Fibroblast of upper back skin (primary cell): ENCODE data around the gene TMEM145.

Source experiments
- DNase-seq: peaks from one replicate; pipeline ENCODE4 v3.0.0-alpha.2; 2013

The TMEM145 gene

GRCh38 chr19:42290136-42290522, 23.0 kb upstream of the TMEM145 start:
- DNase-seq = no peak

GRCh38 chr19:42290523-42291434, 22.3 kb upstream of the TMEM145 start:
- no peak for DNase-seq

- DNase-seq = no peak
Observed at GRCh38 chr19:42291435-42291810, 21.7 kb upstream of the TMEM145 start.

GRCh38 chr19:42292042-42292960, 20.8 kb upstream of the TMEM145 start:
- no peak for DNase-seq

- no peak for DNase-seq
Observed at GRCh38 chr19:42292963-42293362, 20.1 kb upstream of the TMEM145 start.

GRCh38 chr19:42293540-42293939, 19.6 kb upstream of the TMEM145 start:
- DNase-seq = no peak

- no peak for DNase-seq
Observed at GRCh38 chr19:42293948-42294347, 19.2 kb upstream of the TMEM145 start.

- DNase-seq = no peak
Observed at GRCh38 chr19:42294471-42295137, 18.5 kb upstream of the TMEM145 start.

- DNase-seq = no peak
Observed at GRCh38 chr19:42295342-42295741, 17.8 kb upstream of the TMEM145 start.

- DNase-seq = peak; percentile 59
Observed at GRCh38 chr19:42295831-42296525, 17.1 kb upstream of the TMEM145 start.

- no peak for DNase-seq
Observed at GRCh38 chr19:42297039-42297438, 16.1 kb upstream of the TMEM145 start.

GRCh38 chr19:42301646-42302203, 11.4 kb upstream of the TMEM145 start, which contains the start of gene PRR19:
PRR19 (plus strand) TSS chr19:42302132; CDS start chr19:42309585, 7,453 bp downstream.
- no peak for DNase-seq

GRCh38 chr19:42303101-42303464, 10.0 kb upstream of the TMEM145 start:
- no peak for DNase-seq

- DNase-seq = no peak
Observed at GRCh38 chr19:42303876-42304275, 9.2 kb upstream of the TMEM145 start.

GRCh38 chr19:42306646-42307045, 6.5 kb upstream of the TMEM145 start:
- DNase-seq = no peak

GRCh38 chr19:42309686-42310085, 3.4 kb upstream of the TMEM145 start:
- DNase-seq = no peak

GRCh38 chr19:42311657-42312056, 1.5 kb upstream of the TMEM145 start:
- no peak for DNase-seq

GRCh38 chr19:42312370-42312769, 739 bp upstream of the TMEM145 start:
- no peak for DNase-seq

GRCh38 chr19:42313840-42314755, 989 bp downstream of the TMEM145 start:
- no peak for DNase-seq

- DNase-seq = no peak
Observed at GRCh38 chr19:42315024-42315423, 1.9 kb downstream of the TMEM145 start.
